Measurements from ENCODE around the gene RHOG. TPM values are rescaled to one million over a fixed set of nuclear protein-coding genes. Genes with fewer than 3 reads are reported as not detected.

Gene RHOG
- total and polyA plus RNA-seq, 3 donors from 2014 or later: 36.1 to 58.3 (median 37.1) TPM

DNA sequence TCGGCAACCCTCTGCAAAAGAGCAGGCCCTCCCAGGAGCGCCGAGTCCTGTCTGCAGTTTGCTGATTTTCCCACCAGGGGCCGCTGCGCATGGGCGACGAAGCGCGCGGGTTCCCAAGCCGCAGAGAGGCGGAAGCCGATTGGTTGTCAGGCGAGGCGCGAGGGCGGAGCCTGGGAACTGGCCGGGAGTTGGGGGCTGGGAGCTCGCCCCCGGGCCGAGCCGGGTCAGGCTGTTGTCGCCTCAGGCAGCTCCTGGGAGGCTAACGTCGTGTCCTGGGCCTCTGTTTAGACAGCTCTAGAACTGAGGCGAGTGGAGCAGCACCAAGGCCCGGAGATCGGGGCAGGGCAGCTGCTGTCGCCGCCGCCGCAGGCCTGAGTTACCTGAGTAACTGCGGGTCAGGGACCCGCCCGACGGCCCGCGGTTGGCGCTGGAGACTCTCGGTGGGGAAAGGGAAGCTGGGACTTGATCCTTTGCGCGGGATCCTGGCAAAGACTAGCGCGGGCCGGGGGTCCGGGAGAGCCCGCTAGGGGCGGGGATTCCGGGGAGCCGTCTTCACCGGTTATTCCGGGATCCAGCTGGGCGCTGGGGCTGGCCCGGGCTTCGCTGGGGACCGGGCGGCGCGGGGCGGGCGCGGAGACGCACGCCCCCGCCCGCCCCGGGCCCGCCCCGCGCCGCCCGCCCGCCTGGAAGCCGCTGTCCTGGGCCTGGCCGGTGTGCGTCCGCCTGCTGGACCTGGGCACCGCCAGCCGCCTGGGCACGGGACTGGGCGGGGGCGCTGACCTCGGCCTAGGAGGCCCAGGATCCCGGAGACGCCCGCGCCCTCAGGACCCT lies 14.4 kb upstream of the RHOG start, which contains the start of gene STIM1:
TSS of gene STIM1 (plus strand) at position 688 of the 831 bp plus-strand sequence. CDS start 607 bp downstream, outside the sequence.
- Histone ChIP-seq H3K4me1 (peaks cover 42% of the 10 kb centered on the region), H3K36me3 (ENCODE audit: low read depth, missing control alignments) (no peaks in the 10 kb centered on the region), H3K27ac (peak within 1 kb of the TSS; percentile 88 to 96), H3K4me3 (peak within 1 kb of the TSS; percentile 79 to 83), H3K27me3 (no peaks in the 10 kb centered on the region), H3K9me3 (no peaks in the 10 kb centered on the region)
- peak; percentile 96 for DNase-seq
- intact Hi-C loops (cut with DNase I; ENCODE audit: low total_unique reads): loop anchor here (5.0 kb wide), 1 partner anchor 217 kb away; no protein-coding TSS in a partner anchor
- WGBS, 2 donors: 0% methylated on average over 10 to 57 of the region's 87 CpGs
- TF ChIP-seq, protein P1, sequence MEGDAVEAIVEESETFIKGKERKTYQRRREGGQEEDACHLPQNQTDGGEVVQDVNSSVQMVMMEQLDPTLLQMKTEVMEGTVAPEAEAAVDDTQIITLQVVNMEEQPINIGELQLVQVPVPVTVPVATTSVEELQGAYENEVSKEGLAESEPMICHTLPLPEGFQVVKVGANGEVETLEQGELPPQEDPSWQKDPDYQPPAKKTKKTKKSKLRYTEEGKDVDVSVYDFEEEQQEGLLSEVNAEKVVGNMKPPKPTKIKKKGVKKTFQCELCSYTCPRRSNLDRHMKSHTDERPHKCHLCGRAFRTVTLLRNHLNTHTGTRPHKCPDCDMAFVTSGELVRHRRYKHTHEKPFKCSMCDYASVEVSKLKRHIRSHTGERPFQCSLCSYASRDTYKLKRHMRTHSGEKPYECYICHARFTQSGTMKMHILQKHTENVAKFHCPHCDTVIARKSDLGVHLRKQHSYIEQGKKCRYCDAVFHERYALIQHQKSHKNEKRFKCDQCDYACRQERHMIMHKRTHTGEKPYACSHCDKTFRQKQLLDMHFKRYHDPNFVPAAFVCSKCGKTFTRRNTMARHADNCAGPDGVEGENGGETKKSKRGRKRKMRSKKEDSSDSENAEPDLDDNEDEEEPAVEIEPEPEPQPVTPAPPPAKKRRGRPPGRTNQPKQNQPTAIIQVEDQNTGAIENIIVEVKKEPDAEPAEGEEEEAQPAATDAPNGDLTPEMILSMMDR (IDR thresholded peaks at IDR 0.05): peak; percentile 94 to 100 (median 99)
- TF ChIP-seq POLR2A (IDR thresholded peaks at IDR 0.05): peak; percentile 20

DNA sequence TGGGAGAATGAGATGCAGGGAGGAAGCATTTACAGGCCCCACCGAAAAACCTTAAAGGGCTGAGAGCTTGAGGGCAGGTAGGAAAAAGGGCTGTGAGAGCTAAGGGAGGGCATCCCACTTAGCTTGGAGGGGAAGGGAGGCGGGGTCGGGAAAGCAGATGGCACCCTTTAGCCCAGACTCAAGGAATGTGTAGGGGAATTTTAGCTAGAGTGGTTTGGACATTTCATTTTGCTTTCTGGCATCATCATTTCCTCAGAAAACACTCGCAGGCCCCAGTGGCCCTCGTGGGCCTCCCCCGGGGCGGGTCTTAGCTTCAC lies 13.9 kb upstream of the RHOG start:
- H3K4me1 ChIP-seq: peaks cover 36% of the 10 kb centered on the region
- no peaks in the 10 kb centered on the region for H3K9me3 ChIP-seq
- no peaks in the 10 kb centered on the region for H3K36me3 ChIP-seq (ENCODE audit: low read depth, missing control alignments)
- no peaks in the 10 kb centered on the region for H3K27me3 ChIP-seq
- TF ChIP-seq, protein P1 (IDR thresholded peaks at IDR 0.05): no peak
- TF ChIP-seq POLR2A (IDR thresholded peaks at IDR 0.05): no peak
- peak overlapping the region in 1 of 2 donors; percentile 96 for H3K27ac ChIP-seq
- peak overlapping the region; percentile 79 to 83 for H3K4me3 ChIP-seq
- intact Hi-C loops (cut with DNase I; ENCODE audit: low total_unique reads): loop anchor here (5.0 kb wide), 1 partner anchor 218 kb away; no protein-coding TSS in a partner anchor
- no peak for DNase-seq
- WGBS, 2 donors: 6 to 20% methylated on average over 7 of the region's 7 CpGs

DNA sequence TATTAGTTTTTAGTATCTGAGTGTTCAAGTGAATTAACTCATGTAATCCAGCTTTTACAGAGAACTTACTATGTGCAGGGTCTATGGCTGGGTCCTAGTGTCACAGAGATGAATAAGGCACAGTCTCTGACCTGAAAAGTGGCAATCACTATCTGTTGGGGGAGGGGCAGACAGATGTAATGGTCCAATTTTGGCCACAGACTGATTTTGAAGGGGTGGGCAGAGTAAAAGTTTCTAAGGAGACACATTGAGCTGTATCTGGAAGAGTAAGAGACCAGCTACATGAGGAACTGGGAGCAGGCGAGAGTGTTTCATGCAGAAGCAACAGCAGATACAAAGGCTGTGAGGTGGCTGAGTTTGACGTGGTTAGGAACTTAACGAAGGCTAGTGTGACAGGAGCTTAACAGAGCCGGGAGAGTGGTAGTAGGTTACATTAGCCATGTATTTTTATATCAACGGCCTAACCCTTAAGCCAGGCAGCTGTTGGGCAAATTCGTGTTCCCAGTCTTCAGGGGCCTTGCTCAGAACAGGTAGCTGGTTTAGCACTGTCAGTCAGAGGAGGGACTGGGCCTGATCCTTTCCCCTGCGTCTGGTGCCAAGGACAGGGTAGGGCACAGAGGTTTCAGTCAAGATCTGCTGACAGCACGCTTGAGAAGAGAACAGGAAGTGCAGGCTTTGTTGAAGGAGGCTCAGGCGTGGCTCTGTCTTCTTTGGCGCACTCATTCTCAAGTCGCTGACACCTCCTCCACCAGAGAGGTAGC lies 13.3 kb upstream of the RHOG start:
- H3K9me3 ChIP-seq: no peaks in the 10 kb centered on the region
- DNase-seq: peak; percentile 51
- WGBS, 2 donors: 47 to 60% methylated on average over 11 of the region's 11 CpGs
- no peak for TF ChIP-seq POLR2A (IDR thresholded peaks at IDR 0.05)
- TF ChIP-seq, protein P1 (IDR thresholded peaks at IDR 0.05): no peak
- peak overlapping the region; percentile 79 to 83 for H3K4me3 ChIP-seq
- peak overlapping the region in 1 of 2 donors; percentile 96 for H3K27ac ChIP-seq
- intact Hi-C loops (cut with DNase I; ENCODE audit: low total_unique reads): loop anchor here (5.0 kb wide), 1 partner anchor 218 kb away; no protein-coding TSS in a partner anchor
- no peaks in the 10 kb centered on the region for H3K36me3 ChIP-seq (ENCODE audit: low read depth, missing control alignments)
- H3K4me1 ChIP-seq: peaks cover 31% of the 10 kb centered on the region
- H3K27me3 ChIP-seq: no peaks in the 10 kb centered on the region

DNA sequence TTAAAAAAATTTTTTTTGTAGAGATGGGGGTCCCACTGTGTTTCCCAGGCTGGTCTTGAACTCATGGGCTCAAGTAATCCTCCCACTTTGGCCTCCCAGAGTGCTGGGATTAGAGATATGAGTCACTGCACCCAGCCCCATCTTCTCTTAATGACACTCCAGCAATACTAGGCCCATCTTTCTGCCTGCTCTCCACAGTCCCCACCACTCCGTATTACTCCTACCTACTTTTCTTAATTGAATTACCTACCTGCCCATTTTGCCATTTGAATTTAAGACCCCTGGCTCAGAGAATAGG lies 12.7 kb upstream of the RHOG start:
- H3K4me1 ChIP-seq: peaks cover 25% of the 10 kb centered on the region
- WGBS, 2 donors: 86 to 92% methylated on average over 1 of the region's 1 CpG
- H3K9me3 ChIP-seq: no peaks in the 10 kb centered on the region
- intact Hi-C loops (cut with DNase I; ENCODE audit: low total_unique reads): loop anchor here (5.0 kb wide), 1 partner anchor 219 kb away; no protein-coding TSS in a partner anchor
- TF ChIP-seq, protein P1 (IDR thresholded peaks at IDR 0.05): no peak
- no peak for TF ChIP-seq POLR2A (IDR thresholded peaks at IDR 0.05)
- no peaks in the 10 kb centered on the region for H3K27me3 ChIP-seq
- no peaks in the 10 kb centered on the region for H3K36me3 ChIP-seq (ENCODE audit: low read depth, missing control alignments)
- H3K27ac ChIP-seq: no peak overlapping the region
- no peak overlapping the region for H3K4me3 ChIP-seq
- no peak for DNase-seq

All from testis (tissue), 3 donors.